ENCODE results near the gene C19orf25.

The C19orf25 gene

GRCh38 chr19:1450735-1451731 is 28.0 kb downstream of the C19orf25 start:
- DNase-seq (ENCODE audit: insufficient read length, low spot score) (no peak), FAIRE-seq (no peak)
- TF ChIP-seq PAX5 (IDR thresholded peaks at IDR 0.05; ENCODE audit: insufficient read depth, low read length, severe bottlenecking), result no peak
- no peak for TF ChIP-seq POLR2AphosphoS5 (IDR thresholded peaks at IDR 0.05; ENCODE audit: low read depth, low read length)
- TF ChIP-seq POU2F2 (IDR thresholded peaks at IDR 0.05; ENCODE audit: low read depth, low read length), result no peak
- TF ChIP-seq TAF1 (IDR thresholded peaks at IDR 0.05; ENCODE audit: low read depth, low read length), result no peak
- no peak for TF ChIP-seq SPI1 (IDR thresholded peaks at IDR 0.05; ENCODE audit: low read depth, low read length)
- no peak for TF ChIP-seq POLR2A (IDR thresholded peaks at IDR 0.05; ENCODE audit: low read depth, low read length)

GRCh38 chr19:1449467-1450442 is 29.3 kb downstream of the C19orf25 start, which contains the start of gene APC2:
APC2 (plus strand) TSS chr19:1450121; CDS start chr19:1453002, 2,881 bp downstream.
- no peak for FAIRE-seq
- DNase-seq (ENCODE audit: insufficient read length, low spot score), result no peak
- no peak for TF ChIP-seq POU2F2 (IDR thresholded peaks at IDR 0.05; ENCODE audit: low read depth, low read length)
- TF ChIP-seq PAX5 (IDR thresholded peaks at IDR 0.05; ENCODE audit: insufficient read depth, low read length, severe bottlenecking), result no peak
- no peak for TF ChIP-seq SPI1 (IDR thresholded peaks at IDR 0.05; ENCODE audit: low read depth, low read length)
- no peak for TF ChIP-seq TAF1 (IDR thresholded peaks at IDR 0.05; ENCODE audit: low read depth, low read length)
- no peak for TF ChIP-seq POLR2A (IDR thresholded peaks at IDR 0.05; ENCODE audit: low read depth, low read length)
- TF ChIP-seq POLR2AphosphoS5 (IDR thresholded peaks at IDR 0.05; ENCODE audit: low read depth, low read length), result no peak

GRCh38 chr19:1447944-1448343 is 31.1 kb downstream of the C19orf25 start:
- TF ChIP-seq SPI1 (IDR thresholded peaks at IDR 0.05; ENCODE audit: low read depth, low read length), result no peak
- no peak for TF ChIP-seq PAX5 (IDR thresholded peaks at IDR 0.05; ENCODE audit: insufficient read depth, low read length, severe bottlenecking)
- TF ChIP-seq POU2F2 (IDR thresholded peaks at IDR 0.05; ENCODE audit: low read depth, low read length), result no peak
- no peak for TF ChIP-seq TAF1 (IDR thresholded peaks at IDR 0.05; ENCODE audit: low read depth, low read length)
- no peak for TF ChIP-seq POLR2A (IDR thresholded peaks at IDR 0.05; ENCODE audit: low read depth, low read length)
- TF ChIP-seq POLR2AphosphoS5 (IDR thresholded peaks at IDR 0.05; ENCODE audit: low read depth, low read length), result no peak
- no peak for FAIRE-seq
- no peak for DNase-seq (ENCODE audit: insufficient read length, low spot score)

GRCh38 chr19:1447504-1447903 is 31.5 kb downstream of the C19orf25 start:
- TF ChIP-seq POU2F2 (IDR thresholded peaks at IDR 0.05; ENCODE audit: low read depth, low read length) (no peak), POLR2A (IDR thresholded peaks at IDR 0.05; ENCODE audit: low read depth, low read length) (no peak), PAX5 (IDR thresholded peaks at IDR 0.05; ENCODE audit: insufficient read depth, low read length, severe bottlenecking) (no peak), POLR2AphosphoS5 (IDR thresholded peaks at IDR 0.05; ENCODE audit: low read depth, low read length) (no peak), TAF1 (IDR thresholded peaks at IDR 0.05; ENCODE audit: low read depth, low read length) (no peak), SPI1 (IDR thresholded peaks at IDR 0.05; ENCODE audit: low read depth, low read length) (no peak)
- FAIRE-seq (no peak), DNase-seq (ENCODE audit: insufficient read length, low spot score) (no peak)

GRCh38 chr19:1446713-1447481 is 32.1 kb downstream of the C19orf25 start:
- TF ChIP-seq SPI1 (IDR thresholded peaks at IDR 0.05; ENCODE audit: low read depth, low read length), result no peak
- TF ChIP-seq TAF1 (IDR thresholded peaks at IDR 0.05; ENCODE audit: low read depth, low read length), result no peak
- TF ChIP-seq PAX5 (IDR thresholded peaks at IDR 0.05; ENCODE audit: insufficient read depth, low read length, severe bottlenecking), result no peak
- TF ChIP-seq POLR2AphosphoS5 (IDR thresholded peaks at IDR 0.05; ENCODE audit: low read depth, low read length), result no peak
- TF ChIP-seq POLR2A (IDR thresholded peaks at IDR 0.05; ENCODE audit: low read depth, low read length), result no peak
- FAIRE-seq, result no peak
- DNase-seq (ENCODE audit: insufficient read length, low spot score), result no peak

- FAIRE-seq (no peak), DNase-seq (ENCODE audit: insufficient read length, low spot score) (no peak)
- TF ChIP-seq SPI1 (IDR thresholded peaks at IDR 0.05; ENCODE audit: low read depth, low read length) (no peak), PAX5 (IDR thresholded peaks at IDR 0.05; ENCODE audit: insufficient read depth, low read length, severe bottlenecking) (no peak), POU2F2 (IDR thresholded peaks at IDR 0.05; ENCODE audit: low read depth, low read length) (no peak), TAF1 (IDR thresholded peaks at IDR 0.05; ENCODE audit: low read depth, low read length) (no peak), POLR2A (IDR thresholded peaks at IDR 0.05; ENCODE audit: low read depth, low read length) (no peak), POLR2AphosphoS5 (IDR thresholded peaks at IDR 0.05; ENCODE audit: low read depth, low read length) (no peak)
These were observed 32.9 kb downstream of the C19orf25 start for GRCh38 chr19:1445932-1446712.

- TF ChIP-seq POLR2AphosphoS5 (IDR thresholded peaks at IDR 0.05; ENCODE audit: low read depth, low read length), result no peak
- no peak for TF ChIP-seq POU2F2 (IDR thresholded peaks at IDR 0.05; ENCODE audit: low read depth, low read length)
- TF ChIP-seq TAF1 (IDR thresholded peaks at IDR 0.05; ENCODE audit: low read depth, low read length), result no peak
- no peak for TF ChIP-seq PAX5 (IDR thresholded peaks at IDR 0.05; ENCODE audit: insufficient read depth, low read length, severe bottlenecking)
- no peak for TF ChIP-seq POLR2A (IDR thresholded peaks at IDR 0.05; ENCODE audit: low read depth, low read length)
- no peak for TF ChIP-seq SPI1 (IDR thresholded peaks at IDR 0.05; ENCODE audit: low read depth, low read length)
- FAIRE-seq, result peak; percentile 93
These were observed 33.7 kb downstream of the C19orf25 start for GRCh38 chr19:1445185-1445931.

More at GRCh38 chr19:1445185-1445931, 33.7 kb downstream of the C19orf25 start:
- peak; percentile 97 for DNase-seq (ENCODE audit: insufficient read length, low spot score)
